Duodenal mucosa (tissue), 2 donors: ENCODE results near the gene TTLL10.

ENCODE experiments used
- H3K27ac ChIP-seq: one replicate; pipeline ENCODE4 v1.7.0; 2013; ENCODE audit warnings: low read depth, low read length
- H3K27me3 ChIP-seq, 2 donors: one replicate each; pipeline ENCODE4 v1.7.0; 2013; ENCODE audit warnings: low read length in 2 of 2, control low read depth in 1 of 2; ENCODE audit not compliant: insufficient read depth in 2 of 2, control insufficient read depth in 1 of 2
- H3K36me3 ChIP-seq, 2 donors: one replicate each; pipeline ENCODE4 v1.7.0; 2013; ENCODE audit warnings: low read length in 2 of 2, control low read depth in 1 of 2; ENCODE audit not compliant: insufficient read depth in 2 of 2, control insufficient read depth in 1 of 2
- H3K4me1 ChIP-seq, 2 donors: one replicate each; pipeline ENCODE4 v1.7.0; 2013; ENCODE audit warnings: low read length in 2 of 2, control low read depth in 1 of 2; ENCODE audit not compliant: insufficient read depth in 2 of 2, control insufficient read depth in 1 of 2
- H3K4me3 ChIP-seq, 2 donors: one replicate each; pipeline ENCODE4 v1.7.0; 2013; ENCODE audit warnings: low read length in 2 of 2, low read depth in 1 of 2
- H3K9ac ChIP-seq, 2 donors: one replicate each; pipeline ENCODE4 v1.7.0; 2013; ENCODE audit warnings: low read length in 2 of 2, low read depth in 1 of 2
- H3K9me3 ChIP-seq, 2 donors: one replicate each; pipeline ENCODE4 v1.7.0; 2013; ENCODE audit warnings: low read length in 2 of 2, control low read depth in 1 of 2; ENCODE audit not compliant: control insufficient read depth in 1 of 2

TTLL10 gene

GRCh38 chr1:1236176-1236763 lies 62.6 kb downstream of the TTLL10 start:
- no peak overlapping the region for H3K27ac ChIP-seq
- peaks cover 0 to 4% of the 10 kb centered on the region in 2 donors for H3K36me3 ChIP-seq
- no peaks in the 10 kb centered on the region for H3K9me3 ChIP-seq
- H3K4me1 ChIP-seq, result peaks cover 7 to 23% of the 10 kb centered on the region in 2 donors
- no peak overlapping the region for H3K9ac ChIP-seq
- no peak overlapping the region for H3K4me3 ChIP-seq
- peaks cover 27 to 30% of the 10 kb centered on the region in 2 donors for H3K27me3 ChIP-seq

GRCh38 chr1:1236945-1237873 lies 63.5 kb downstream of the TTLL10 start:
- H3K9ac ChIP-seq, result no peak overlapping the region
- H3K27ac ChIP-seq, result no peak overlapping the region
- H3K36me3 ChIP-seq, result peaks cover 0 to 4% of the 10 kb centered on the region in 2 donors
- no peak overlapping the region for H3K4me3 ChIP-seq
- peaks cover 27 to 30% of the 10 kb centered on the region in 2 donors for H3K27me3 ChIP-seq
- peaks cover 7 to 23% of the 10 kb centered on the region in 2 donors for H3K4me1 ChIP-seq
- H3K9me3 ChIP-seq, result no peaks in the 10 kb centered on the region

- Histone ChIP-seq H3K9me3 (no peaks in the 10 kb centered on the region), H3K4me1 (peaks cover 7 to 19% of the 10 kb centered on the region in 2 donors), H3K4me3 (no peak overlapping the region), H3K27me3 (peaks cover 27 to 30% of the 10 kb centered on the region in 2 donors), H3K36me3 (peaks cover 0 to 4% of the 10 kb centered on the region in 2 donors), H3K27ac (no peak overlapping the region), H3K9ac (no peak overlapping the region)
Observed at GRCh38 chr1:1237874-1238701, 64.4 kb downstream of the TTLL10 start.

- peaks cover 0 to 4% of the 10 kb centered on the region in 2 donors for H3K36me3 ChIP-seq
- H3K4me3 ChIP-seq, result no peak overlapping the region
- peaks cover 27 to 30% of the 10 kb centered on the region in 2 donors for H3K27me3 ChIP-seq
- H3K27ac ChIP-seq, result no peak overlapping the region
- no peaks in the 10 kb centered on the region for H3K9me3 ChIP-seq
- no peak overlapping the region for H3K9ac ChIP-seq
- H3K4me1 ChIP-seq, result peaks cover 7 to 19% of the 10 kb centered on the region in 2 donors
Observed at GRCh38 chr1:1238702-1239178, 65.1 kb downstream of the TTLL10 start.

GRCh38 chr1:1239227-1239613 lies 65.5 kb downstream of the TTLL10 start:
- Histone ChIP-seq H3K4me1 (peaks cover 7 to 19% of the 10 kb centered on the region in 2 donors), H3K4me3 (no peak overlapping the region), H3K9me3 (no peaks in the 10 kb centered on the region), H3K27me3 (peaks cover 27 to 30% of the 10 kb centered on the region in 2 donors), H3K36me3 (peaks cover 0 to 4% of the 10 kb centered on the region in 2 donors), H3K27ac (no peak overlapping the region), H3K9ac (no peak overlapping the region)

GRCh38 chr1:1239614-1240347 lies 66.1 kb downstream of the TTLL10 start:
- Histone ChIP-seq H3K4me3 (no peak overlapping the region), H3K27me3 (peaks cover 27 to 30% of the 10 kb centered on the region in 2 donors), H3K9me3 (no peaks in the 10 kb centered on the region), H3K9ac (no peak overlapping the region), H3K36me3 (peaks cover 0 to under 1% of the 10 kb centered on the region in 2 donors), H3K4me1 (peaks cover 7 to 19% of the 10 kb centered on the region in 2 donors), H3K27ac (no peak overlapping the region)

GRCh38 chr1:1240348-1240732 lies 66.7 kb downstream of the TTLL10 start:
- H3K9ac ChIP-seq, result no peak overlapping the region
- no peaks in the 10 kb centered on the region for H3K36me3 ChIP-seq
- H3K4me3 ChIP-seq, result no peak overlapping the region
- peaks cover 27 to 30% of the 10 kb centered on the region in 2 donors for H3K27me3 ChIP-seq
- H3K27ac ChIP-seq, result no peak overlapping the region
- H3K4me1 ChIP-seq, result peaks cover 7 to 19% of the 10 kb centered on the region in 2 donors
- no peaks in the 10 kb centered on the region for H3K9me3 ChIP-seq

- Histone ChIP-seq H3K4me1 (peaks cover 7 to 19% of the 10 kb centered on the region in 2 donors), H3K27me3 (peaks cover 27 to 37% of the 10 kb centered on the region in 2 donors), H3K9ac (no peak overlapping the region), H3K36me3 (no peaks in the 10 kb centered on the region), H3K27ac (no peak overlapping the region), H3K9me3 (no peaks in the 10 kb centered on the region), H3K4me3 (no peak overlapping the region)
Observed at GRCh38 chr1:1240822-1241587, 67.3 kb downstream of the TTLL10 start.
